NCI-H345 (cell line): ENCODE data around the gene TNNT2.

Experiments
- DNase-seq: peaks from one replicate; lab custom pipeline; 2025; lab: John Stamatoyannopoulos, UW

The TNNT2 gene

DNA sequence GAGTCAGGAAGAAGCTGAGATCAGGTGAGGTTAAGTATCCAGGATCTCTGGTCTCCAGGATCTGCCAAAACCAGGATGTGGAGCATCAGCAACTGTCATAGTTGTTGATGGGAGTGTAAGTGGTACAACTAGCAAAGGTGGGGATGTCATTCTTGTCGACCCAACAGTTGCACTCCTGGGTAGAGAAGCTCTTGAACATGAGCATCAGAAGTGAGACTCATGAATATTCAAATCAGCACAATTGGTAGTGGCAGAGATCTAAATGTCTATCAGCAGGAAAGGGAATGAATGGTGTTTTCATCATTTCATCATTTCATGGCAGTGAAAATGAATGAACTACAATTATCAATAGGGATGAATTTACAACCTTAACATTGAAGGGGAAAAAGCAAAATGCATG, 25.9 kb upstream of the TNNT2 start:
- DNase-seq = no peak

DNA sequence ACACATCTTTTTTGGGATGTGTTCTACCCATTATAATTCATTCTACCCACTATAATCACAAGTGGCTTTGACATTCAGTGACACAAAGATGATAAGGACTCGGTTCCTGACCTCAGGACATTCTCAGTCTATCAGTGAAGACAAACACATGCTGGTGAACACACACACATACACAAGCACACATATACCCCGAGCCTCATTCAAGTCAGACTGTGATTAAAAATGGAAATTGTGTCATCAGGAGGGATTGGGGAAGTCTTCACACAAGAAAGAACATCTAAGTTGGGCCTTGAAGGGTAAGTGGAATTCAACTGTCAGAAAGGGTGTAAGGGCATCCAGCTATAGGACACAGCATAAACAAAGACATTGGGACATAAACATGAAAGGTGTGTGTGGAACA, 24.2 kb upstream of the TNNT2 start:
- no peak for DNase-seq

DNA sequence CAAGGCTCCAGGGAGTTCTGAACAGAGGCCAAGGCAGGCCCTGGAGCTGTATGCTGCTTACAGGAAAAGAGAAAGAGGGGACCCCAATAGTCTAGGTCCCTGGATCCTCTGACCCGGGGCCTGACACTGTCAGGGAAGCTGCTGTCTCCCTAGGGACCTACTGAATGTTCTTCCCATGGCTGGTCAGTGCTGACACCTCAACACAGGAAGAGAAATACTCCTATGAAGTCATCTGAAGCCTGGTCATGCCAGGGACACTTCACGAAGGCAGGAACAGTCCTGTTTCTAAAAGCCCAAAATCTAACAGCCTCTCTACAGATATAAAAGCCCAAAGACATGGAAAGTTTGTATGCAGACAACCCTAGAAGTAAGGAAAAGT, 23.4 kb upstream of the TNNT2 start:
- no peak for DNase-seq

DNA sequence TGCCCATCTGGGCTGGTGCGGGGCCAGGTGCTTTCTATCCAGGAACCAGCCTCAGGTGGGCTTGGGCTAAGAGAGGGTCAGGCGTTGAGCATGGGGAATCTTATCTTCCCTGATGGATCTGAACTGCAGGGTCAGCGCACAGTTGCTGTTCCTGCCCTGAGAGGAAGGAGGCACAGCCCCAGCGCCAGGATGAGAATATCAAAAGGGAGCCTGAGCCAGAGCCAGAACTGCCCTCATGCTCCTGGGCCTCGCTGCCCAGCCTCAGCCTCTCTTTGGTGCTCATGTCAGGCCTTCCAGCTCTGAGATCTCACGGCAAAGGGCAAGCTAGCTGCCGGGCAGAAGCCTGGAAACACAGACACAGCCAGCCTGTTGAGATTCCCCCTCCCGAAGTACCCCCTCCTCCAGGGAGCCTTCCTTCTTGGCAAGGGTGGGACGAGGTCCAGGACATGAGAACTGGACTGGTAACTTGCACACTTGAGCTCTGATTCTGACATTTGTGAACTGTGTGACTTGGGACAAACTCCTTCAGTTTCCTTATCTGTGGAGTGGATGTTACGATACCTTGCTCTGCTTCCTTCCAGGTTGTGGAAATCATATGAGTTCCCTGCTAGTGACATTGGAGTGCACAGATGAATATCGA, 22.9 kb upstream of the TNNT2 start:
- no peak for DNase-seq

DNA sequence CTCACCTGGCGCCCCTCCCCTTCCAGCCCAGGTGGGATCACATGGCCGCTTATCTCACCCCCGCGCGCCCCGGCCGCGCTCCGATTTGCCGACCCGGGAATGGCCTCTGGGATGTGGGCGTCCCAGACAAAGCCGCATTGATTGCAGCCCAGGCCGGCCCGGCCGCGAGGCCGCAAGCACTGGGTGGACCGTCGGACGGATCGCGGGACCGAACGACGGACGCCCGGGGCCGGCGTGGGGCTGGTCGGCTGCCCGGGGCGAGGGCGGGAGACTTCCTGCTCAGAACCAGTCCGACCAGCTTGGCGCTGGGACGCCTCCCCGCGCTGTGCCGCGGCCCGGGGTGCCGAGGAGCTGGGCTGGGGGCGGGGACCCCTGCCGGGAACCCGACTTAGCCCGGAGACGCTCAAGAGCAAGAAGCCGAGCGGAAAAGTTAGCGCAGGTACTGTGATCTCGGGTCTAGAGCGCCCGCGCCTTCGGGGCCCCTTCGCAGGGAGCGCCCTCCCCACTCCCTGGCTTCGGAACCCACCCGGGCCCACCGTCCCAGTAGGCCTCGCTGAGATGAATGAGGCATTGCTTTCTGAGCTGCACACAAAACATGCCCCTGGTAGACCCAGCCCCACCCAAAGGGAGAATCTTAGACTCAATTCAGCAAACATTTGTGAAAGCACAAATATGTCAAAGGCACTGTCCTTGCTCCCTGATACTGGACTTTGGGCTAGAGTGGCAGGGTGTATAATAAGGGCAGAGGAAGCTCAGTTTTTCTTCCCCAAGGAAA, 22.1 kb upstream of the TNNT2 start:
- peak; percentile 47 for DNase-seq

DNA sequence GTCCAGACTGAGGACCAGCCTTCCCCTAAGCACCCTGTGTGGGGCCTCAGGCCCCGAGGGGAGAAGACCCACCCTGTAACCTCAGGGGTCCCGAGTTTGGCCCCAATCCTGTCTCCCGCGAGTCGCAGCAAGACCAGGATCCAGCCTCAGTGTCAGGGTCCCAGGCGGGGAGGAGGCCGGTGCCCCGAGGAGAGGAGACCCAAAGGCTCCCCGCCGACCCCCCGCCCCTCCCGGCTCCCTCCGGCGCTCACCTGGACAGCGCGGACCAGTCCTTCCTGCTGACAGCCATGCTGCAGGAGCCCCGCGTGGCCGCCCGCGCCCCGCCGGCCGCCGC, 21.5 kb upstream of the TNNT2 start, which contains the start of gene LAD1:
LAD1 (minus strand) TSS at position 307 of the 334 bp plus-strand sequence; CDS start at position 289, 18 bp downstream.
- no peak for DNase-seq

DNA sequence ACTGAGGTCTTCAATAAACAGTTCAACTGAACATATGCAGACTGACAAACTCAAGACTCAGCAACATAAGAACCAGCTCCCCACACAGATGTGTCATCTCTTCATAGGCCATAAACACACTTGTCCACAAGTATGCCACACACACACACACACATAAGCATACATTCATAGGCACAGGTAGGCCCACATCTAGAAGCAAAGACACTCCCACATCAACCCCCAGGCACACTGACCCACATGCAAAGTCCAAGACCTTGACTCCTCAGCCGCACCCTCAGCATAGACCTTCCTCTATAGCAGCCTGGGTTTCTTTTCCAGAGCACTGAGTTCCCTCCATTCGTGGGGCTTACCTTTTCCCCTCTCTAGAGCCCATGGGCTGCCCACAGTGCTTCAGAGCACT, 20.2 kb upstream of the TNNT2 start:
- no peak for DNase-seq

DNA sequence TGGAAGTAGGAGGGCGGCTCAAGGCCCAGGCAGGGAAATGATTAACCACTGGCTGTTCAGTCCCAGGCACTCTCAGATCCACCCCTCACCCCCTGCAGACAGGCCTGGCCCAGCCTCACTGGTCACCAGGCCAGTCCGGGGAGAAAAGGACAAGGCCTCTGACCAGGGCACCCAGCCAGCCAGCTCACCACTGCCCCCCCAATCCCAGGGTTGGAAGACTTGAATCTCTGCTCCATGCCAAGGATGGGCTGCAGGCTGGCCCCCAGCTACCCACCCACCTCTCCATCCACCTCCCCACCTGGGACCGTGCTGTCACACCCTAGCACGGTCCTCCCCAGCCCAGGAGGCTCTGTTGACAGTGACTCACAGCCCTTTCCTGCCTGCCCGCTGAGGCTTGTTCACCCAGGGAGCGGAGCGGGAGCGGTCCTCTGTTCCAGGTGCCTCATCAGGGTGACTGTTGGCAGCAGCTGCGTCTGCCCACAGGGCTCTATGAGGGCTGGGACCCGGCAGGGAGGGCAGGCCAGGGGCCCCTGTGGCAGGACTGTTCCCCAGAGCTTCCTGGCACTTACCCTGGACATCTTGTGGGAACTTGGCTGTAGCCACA, 19.5 kb upstream of the TNNT2 start:
- DNase-seq = no peak

DNA sequence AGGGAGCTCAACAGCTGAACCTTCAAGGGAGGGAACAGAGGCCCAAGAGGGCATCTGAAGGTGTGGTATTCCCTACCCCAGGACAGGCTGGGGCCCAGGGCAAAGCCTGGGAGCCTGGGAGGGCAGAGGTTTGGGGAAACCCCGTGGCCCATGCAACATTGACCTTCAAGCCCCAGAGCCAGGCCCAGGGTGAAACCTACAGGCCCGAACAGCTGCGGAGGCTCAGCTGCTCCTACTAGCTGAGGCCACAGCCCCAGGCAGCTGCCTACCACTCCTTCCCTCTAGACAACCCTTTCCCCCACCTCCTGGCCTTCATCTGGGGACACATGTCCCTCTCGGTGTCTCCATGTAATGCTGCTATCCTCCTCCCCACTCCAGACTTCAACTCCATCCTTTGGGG, 18.5 kb upstream of the TNNT2 start:
- DNase-seq = no peak

DNA sequence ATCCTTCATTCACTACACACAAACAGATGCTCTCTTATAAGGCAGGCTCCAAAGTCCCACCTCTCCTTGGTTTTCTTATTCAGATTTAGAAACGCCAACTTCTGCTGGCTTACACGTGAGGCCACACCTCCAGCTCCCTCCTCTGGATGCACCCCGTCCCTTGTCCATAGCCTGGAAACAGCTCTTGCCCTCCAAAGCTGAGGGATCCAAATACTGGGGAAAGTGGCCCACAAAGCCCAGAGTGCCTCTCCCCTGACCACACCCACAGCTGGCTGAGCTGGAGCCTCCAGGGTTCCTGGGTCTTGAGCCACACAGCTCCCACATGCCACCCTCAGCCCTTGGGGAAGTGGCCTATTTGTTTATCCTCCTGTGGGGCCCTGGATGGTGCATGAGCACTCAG, 17.1 kb upstream of the TNNT2 start:
- no peak for DNase-seq

DNA sequence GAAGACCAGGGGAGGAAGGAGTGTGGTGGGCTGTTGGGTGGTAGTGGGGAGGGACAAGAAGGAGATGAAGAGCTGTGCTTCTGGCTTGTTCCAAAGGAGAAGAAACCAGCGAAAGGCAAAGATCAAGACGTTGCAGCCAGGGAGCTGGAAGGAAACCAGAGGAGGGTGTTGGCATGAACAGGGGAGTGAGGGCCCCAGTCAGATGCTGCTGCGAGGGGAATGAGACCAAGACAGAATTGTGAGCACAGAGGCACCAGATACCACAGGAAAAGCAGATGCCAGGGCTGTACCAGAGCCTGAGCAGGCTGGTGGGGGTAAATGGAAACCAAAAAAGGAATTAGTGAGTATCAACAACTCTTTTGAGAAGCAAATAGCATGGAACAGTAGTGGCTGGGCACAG, 15.6 kb upstream of the TNNT2 start:
- DNase-seq = no peak

DNA sequence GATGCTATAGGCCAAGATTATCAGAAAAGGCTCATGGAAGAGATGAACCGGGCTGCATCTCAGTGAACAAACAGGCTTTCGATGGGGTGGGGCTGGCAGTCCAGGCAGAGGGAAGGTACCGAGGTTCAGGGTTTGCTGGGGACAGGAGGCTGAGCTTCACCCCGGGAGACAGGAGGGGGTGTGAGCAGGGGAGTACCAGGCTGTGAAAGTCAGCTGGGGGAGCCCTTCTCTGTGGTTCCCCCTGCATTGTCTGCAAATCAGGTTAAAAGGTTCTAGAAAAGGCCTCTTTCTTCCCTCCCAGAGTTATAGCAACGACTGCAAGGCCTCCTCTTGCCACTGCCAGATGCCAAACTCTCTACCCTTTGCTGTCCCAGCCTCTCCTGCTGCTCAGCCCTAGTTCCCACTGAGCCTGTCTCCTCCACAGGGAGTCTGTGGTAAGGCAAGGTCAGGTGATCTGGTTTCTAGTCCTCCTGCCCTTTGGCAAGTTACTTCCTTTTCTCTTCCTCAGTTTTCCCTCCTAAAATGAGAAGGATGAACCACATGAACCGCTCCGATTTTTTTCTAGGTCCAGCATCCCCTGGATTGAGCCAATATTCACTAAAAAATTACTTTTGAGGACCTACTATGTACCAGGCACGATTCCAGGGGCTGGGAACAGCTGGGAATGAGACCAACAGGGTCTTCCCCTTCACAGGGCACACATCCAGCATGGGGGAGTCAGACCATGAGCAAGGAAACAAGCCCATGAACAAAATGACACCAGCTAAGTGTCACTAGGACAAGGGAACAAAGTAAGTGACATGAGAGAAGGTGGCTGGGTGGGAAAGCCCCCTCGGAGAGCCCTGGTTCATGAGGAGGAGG, 14.4 kb upstream of the TNNT2 start:
- no peak for DNase-seq

DNA sequence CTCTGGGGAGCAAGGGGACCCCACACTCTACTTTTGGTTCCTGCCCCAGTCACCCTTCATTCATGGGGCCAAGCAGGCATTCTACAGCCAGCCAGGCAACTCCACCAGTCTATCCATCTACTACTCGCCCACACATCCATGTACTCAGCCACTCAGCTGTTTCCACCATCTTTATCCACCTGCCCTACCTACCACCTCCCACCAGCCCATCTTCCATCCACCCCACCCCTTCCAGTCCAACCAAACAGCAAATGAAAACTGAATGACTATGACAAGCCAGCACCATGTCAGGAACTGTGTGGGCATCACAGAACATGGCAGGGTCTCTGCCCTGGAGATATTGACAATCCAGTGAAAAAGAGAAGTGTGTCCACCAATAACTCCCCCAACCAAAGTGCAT, 13.7 kb upstream of the TNNT2 start:
- no peak for DNase-seq

DNA sequence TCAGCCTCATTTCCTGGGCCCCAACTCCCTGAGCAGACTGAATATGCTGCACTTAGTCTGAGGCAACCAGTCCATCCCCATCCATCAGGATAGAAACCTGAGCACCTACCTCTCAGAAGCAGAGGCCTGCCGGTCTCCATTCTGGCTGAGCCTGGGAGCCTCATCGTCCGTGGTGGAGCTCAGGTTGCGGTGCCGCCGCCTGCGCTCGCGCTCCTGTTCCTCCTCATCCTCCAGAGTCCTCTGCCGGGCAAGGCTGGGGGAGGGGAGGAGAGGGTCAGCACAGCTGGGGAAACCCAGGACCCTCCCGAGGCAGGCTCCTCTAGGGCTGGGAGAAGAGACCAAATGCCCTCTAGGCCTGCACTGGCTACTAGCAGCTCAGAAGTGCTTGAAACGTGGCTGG, 11.6 kb upstream of the TNNT2 start:
- no peak for DNase-seq

DNA sequence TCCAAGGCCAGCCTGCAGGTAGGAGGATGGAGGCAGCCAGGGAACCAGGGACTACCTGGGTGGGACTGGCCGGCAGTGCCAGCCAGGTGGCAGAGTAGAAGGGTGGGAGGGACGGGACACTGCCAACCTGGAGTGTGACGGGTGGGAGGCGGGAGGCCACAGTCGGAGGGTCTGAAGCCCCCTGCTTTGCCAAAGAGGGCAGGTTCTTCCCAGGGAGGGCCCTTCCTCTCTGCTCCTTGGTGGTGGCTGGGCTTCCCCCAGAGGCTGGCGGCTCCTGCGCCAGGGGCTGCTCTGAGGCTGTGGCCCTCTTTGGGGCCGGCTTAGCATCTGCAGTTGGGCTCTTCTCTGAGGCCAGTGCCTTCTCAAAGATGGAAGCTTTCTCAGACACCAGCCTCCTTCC, 8.7 kb upstream of the TNNT2 start:
- no peak for DNase-seq

DNA sequence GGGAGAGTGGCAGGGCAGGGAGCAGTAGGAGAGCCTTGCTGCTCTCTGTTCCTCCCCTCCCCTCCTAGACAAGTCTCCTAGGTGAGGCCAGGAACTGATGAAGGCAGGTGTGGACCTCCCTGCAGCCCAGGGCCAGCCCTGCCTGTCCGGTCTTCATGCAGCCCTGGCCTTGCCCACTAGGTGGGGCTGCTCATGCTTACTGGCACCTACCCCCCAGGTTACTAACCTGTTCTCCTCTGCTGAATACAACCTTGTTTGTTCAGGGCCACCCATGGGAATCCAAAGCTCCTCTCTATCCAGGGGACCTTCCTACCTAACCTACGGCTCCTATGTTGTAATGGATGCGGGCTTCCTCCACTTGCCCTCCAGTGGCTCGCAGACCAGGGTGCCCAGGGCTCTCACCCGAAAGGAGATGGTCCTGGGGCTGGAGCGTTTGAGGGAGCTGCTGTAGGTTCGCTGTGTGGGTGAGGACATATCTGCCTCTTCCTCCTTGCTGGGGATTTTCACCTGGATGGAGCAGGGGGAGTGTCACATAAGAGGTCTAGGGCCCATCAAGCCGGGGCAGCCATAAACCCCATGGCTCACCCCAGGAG, 7.9 kb upstream of the TNNT2 start:
- peak; percentile 81 for DNase-seq

DNA sequence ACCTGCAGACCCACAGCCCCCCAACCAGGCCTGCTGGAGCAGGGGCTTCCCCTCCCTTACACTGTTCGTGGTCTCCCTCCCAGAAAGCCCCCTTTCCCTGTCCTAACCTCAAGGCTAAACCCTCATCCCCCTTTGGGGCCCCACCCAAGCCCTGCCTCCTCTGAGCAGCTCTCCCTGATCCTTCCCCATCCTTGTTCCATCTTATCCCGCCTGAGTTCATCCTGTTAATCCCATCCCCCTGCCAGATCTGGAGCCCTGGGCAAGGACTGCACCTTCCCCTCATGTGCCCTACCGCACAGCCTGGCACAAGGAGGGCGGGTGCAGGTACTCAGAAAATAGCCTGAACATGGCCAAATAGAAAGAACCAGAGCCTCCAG, 6.9 kb upstream of the TNNT2 start:
- no peak for DNase-seq

DNA sequence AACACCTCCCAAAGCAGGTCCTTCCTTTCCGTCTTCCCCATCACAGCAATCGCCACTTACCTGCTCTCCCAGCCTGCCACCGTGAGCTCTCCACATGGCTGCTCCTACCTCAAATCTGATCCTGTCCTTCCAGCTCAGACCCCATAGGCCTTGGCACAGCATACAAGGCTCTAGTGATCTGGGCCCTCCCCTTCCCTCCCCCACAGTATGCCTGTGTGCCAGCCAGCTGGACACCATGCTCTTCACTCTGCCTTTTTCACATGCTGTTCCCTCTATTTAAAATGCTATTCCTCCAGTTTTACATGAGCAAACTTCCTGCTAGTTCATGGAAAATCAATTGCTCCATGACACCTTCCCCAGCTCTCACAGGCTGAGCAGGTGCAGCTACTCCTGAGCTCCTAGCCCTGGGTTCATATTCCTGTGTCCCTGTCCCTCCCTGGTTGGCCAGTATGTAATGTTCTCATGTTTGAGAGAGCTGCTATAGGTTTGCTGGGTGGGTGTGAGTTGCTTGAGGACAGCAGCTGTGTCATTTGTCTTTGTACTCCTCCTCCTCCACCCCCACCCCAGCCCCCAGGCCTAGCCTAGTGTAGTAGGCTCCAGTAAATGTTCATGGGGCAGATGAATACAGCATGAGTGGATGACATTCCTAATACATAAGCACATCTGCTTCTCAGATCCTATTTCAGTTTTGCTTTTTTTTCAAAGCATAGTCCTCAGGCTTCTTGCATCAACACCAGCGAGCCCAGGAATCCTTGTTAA, 6.3 kb upstream of the TNNT2 start:
- peak; percentile 89 for DNase-seq

DNA sequence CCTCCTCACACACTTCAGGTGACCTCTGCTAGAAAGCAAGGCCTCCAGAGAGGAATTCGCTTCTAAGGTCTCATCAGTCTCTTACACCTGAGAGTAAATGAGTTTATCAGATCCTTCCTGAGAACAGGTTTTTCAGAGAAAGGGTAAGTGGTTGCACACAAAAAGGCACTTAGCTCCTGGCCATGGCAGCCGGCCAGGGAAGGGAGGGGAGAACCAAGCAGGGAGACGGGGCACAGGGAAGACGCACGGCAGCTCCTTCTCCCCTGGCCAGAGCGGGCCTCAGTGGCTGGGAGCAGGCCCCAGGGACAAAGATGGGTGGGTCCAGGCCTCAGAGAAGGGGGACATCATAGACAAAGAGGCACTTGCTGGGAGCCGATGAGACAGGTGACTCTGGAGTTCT, 3.6 kb upstream of the TNNT2 start:
- DNase-seq = peak; percentile 83

DNA sequence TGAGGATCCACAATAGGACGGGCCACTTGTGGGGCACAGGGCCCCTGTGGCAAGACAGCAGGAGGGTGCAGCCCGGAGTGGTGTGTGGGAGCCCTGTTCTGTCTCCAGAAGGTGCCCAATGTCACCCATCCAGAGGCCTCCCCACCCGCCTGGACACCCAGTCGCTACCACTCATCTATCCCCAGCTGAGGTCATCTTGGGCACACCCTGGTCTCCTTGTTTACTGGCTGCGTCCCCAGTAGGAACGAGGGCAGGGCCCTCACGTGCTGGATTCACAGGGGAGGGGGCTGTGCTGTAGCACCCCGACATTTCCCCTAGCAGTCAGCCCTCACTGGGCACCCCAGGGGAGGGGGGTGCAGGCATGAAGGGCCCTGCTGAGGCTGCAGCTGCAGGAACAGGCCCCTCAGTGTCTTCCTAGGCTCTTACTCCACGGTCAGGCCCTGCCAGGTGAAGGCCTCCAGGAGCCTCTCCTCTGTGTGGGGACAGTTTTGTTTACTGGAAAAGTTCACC, 2.3 kb upstream of the TNNT2 start:
- no peak for DNase-seq

DNA sequence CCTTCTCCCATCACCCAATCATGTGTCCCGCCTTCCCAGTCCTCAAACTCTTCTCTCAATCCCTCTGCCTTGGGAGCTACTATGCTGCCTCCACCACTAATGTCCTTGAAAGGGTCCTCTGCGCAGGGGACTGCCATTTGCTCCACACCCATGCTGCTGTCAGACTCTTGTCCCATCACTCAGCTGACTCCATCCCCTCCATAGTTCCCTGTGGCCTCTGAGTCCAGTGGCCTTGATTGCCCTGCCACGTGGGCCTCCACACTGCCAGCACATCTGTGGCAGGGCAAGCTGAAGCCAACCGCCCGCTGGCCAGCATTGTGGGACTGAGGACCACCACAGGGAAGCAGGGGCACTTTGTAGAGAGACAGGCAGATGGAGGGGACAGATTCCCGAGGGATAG, 1.3 kb upstream of the TNNT2 start:
- no peak for DNase-seq
